ENCODE data around the gene NSFL1C.
"Not testable (repeated sequence)": the region's sequence is repeated elsewhere in the genome, so short reads cannot be mapped to it uniquely, and the experiment has no call there.

Gene NSFL1C

DNA sequence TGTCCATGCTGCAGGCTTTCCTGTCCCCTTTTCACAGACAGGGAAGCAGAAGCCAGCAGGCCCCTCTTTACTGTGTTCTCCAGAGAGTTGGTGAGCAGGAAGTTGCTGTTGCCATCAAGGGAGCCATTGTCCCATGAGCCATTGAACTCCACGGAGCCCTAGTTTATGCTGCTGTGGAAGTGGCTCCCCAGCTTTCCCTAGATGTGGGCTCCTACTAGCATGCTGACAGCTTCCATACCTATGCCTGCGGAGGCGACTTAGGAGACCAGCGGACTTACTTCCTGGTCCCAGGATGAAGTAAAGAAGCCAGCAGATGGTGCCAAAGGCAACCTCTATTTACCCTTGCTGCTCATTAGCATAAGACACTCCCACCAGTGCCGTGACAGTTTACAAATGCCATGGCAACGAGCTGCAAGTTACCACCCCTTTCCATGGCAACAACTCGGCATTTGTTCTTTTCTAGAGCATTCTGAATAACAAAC, 43.0 kb downstream of the NSFL1C start:
- DNase-seq (ENCODE audit: low spot score) = no peak

DNA sequence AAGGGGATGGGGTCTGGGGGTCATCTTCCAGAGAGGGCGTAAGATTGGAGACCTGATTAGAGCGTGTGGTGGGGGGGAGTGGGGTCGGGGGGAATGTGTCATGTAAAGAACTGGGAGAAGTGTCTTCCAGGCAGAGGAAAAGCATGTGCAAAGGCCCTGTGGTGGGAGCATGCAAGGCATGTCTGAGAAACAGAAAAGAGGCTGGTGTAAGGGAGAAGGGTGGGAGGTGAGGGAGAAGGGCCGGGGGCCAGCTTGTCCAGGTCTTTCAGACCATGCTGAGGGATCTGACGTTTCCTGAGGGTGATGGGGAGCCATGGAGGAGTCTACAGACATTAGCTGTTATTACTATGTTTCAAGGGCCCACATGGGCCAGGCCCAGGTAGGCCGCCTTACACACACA, 43.4 kb downstream of the NSFL1C start:
- no peak for DNase-seq (ENCODE audit: low spot score)

DNA sequence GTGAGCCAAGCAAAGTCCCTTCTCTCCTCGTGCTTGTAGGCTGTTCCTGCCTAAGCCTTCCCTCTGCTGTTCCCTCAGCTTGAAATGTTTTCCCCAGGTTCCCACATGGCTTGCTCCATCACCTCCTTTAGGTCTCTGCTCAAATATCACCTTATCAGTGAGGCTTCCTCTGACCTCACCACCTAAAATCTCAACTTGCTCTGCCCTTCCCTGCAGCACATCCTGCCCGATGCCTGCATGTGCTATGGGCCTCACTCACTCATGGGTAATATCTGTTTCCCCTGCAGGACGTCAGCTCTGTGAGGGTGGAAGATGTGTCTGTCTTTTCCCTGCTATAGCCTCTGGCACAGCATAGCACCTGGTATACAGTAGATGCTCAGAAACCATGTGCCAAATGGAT, 43.9 kb downstream of the NSFL1C start:
- no peak for DNase-seq (ENCODE audit: low spot score)

DNA sequence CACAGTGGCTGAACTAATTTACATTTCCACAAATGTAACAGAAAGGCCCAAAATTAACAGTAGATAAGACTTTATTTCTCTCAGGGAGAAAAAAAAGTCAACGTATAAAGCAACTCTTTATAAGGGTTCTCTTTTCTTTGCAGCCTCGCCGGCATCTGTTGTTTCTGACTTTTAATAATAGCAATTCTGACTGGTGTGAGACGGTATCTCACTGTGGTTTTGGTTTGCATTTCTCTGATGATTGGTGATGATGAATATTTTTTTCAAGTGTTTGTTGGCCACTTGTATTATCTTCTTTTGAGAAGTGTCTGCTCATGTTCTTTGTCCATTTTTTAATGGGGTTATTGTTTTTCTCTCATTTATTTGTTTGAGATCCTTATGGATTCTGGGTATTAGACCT, 46.6 kb downstream of the NSFL1C start:
- DNase-seq (ENCODE audit: low spot score) = no peak

DNA sequence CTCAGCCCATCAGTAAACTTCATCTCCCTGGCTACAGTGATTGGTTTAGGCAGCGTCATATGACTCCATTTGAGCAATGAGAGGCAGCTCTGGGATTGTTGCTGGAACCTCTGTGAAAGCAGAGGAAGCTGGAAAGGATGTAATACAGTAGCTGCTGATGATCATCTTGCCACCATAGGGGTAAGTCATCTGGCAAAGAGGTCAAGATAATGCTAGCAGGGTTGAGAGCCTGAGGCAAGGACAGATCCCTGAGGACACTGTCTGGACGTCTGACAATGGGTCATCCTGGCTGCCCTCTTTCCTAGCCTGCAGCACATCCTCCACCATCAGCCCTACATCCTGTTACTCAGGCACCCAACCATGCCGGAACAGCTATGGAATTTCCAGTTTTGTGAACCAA, 48.3 kb downstream of the NSFL1C start:
- DNase-seq (ENCODE audit: low spot score) = no peak

DNA sequence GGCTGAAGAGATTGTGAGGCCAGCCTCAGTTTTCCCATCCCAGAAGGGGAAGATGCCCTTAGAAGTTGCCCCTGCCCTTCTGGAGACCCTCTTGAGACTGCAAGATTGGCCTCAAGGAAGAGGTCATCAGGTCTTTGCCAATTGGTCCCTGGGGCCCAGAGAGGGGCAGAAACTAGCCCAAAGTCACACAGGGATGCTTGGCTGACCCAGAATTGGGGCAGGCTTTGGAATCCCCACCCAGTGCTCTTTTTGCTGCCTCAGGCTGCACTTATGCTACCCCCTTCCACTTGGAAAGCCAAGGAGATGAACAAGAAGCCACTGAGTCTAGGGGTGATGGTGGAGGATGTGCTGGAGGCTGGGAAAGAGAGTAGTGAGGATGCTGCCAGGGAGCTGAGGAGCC, 48.9 kb downstream of the NSFL1C start:
- no peak for DNase-seq (ENCODE audit: low spot score)

DNA sequence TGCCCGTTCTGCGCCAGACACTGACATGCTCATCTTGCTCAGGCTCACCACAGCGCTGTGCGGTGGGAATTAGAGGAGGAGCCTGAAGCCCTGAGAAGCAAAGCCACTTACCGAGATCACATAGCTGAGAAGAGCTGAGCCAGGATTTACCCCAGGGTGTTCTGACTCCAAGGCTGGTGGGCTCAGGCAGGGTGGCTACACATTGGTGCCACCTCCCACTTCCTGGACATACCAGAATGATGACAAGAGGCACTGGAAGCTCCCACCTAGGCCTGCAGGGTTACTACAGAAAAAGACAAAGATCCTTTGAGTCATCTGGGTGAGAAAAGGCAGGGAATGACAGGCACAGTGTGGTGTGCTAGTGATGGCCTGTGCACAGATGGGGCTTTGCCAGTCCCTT, 49.4 kb downstream of the NSFL1C start:
- DNase-seq (ENCODE audit: low spot score) = no peak

DNA sequence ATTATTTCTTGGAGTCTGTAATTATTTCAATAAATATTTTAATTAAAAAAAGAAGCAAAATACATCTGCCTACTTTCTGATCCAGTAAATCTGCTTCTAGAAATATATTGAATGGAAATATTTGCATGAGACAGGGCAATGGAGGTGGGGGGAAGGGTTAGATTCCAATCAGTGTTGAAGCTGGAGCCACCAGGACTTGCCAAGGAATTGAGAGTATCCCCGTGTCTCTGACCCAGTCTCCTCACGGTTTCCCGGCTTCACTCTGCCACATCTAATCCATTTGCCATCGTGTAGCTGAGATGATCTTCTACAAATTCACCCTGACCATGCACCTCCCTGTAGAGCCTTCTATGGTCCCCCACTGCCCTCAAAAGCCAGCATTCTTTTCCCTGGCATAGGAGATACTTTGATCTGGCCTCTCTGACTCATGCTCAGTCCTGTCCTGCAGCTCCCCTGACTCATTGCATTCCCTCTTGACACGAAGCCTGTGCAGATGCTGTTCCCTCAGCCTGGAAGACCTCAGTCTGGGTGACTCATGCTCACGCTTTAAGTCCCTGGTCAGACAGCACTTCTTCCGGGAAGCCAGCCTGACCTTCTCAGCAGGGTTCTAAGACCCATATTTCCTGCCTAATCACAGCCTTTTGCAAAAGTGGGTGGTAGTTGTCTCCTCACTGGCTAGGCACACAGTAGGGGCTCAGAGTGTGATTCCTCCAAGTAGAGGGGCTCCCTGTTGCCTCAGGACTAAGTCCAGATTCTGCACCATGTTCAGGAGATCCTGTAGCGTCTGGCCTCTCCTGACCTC, 50.8 kb downstream of the NSFL1C start:
- DNase-seq (ENCODE audit: low spot score) = peak; percentile 84

DNA sequence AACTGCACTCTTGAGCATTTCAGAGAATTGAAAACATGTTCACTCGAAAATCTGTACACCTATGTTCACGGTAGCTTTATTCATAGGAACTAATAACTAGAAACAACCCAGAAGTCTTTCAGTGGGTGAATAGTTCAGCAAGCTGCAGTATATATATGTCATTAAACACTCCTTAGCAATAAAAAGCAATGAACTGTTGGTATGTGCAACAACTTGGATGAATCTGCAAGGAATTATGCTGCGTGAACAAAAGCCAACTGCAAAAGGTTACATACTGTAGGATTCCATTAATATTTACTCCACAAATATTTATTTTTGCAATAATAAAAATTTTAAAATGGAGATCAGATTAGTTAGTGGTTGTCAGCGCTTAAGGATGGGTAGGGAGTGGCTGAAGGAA, 51.7 kb downstream of the NSFL1C start:
- DNase-seq (ENCODE audit: low spot score) = no peak

DNA sequence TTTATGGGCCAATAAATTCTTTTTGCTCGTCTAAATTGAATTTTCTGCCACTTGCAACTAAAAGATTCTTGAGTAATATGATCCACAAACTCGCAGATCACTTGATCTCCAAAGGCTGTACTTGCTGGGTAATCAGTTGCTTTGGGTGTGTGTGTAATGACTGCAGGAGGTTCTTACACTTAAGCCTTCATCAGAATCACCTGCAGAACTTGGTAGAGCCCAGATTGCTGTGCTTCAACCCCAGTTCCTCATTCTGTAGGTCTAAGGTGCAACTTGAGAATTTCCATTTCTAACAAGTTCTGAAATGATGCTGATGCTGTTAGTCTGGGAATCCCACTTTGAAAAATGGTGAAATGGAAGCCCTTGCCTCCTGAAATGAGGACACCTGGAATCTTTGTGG, 60.8 kb downstream of the NSFL1C start:
- no peak for DNase-seq (ENCODE audit: low spot score)

DNA sequence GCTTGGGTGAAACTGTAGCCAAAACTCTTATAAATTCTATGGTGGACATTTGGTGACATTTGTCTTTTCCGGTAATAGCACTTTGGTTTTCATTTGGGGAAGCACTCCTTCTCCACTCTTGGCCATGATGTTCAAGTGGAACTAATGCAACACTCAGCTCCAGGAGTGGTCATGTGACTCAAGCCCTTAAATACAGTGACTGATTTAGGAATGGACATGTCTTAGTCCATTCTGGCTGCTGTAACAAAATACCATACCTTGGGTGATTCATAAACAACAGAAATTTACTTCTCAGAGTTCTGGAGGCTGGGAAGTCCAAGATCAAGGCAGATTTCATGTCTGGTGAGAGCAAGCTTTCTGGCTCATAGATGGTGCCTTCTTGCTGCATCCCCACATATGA, 63.0 kb downstream of the NSFL1C start:
- DNase-seq (ENCODE audit: low spot score) = no peak

DNA sequence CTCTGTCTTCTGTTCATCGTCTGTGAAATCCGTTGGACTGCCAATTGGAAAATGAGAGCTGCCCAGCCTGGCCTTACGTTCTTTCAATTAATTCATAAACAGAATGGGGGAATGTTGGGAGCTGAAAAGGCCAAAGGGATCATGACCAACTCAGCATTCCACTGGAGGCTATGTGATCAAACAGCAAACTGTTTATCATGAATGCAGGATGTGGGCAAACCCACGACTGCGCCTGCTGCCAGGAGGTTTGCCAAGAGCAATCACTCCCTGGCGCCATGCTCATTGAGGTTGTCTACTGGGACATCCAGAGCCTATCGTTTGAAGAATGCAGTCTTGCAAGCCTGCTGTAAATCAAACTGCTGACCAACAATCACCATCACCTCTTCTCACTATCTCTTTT, 64.5 kb downstream of the NSFL1C start:
- DNase-seq (ENCODE audit: low spot score) = no peak

DNA sequence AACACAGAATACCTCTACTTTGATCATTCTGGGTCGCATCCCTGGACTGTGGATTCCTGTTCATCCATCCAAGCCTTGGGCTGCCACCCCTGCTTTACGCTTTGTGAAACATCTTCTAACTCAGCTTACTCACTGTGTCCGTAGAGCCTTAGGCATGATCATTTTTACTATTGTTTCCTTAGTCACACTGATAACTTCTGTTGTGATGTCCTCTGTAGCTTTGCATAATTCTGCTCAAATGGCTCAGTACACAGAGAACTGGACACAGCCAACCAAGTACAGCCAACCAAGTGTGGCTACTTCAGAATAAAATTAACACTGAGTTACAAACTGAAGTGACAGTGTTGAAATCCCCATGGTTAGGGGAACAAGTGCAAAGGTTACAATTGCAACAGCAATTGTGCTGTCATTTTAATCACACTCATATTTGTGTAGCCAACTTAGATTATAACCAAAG, 65.2 kb downstream of the NSFL1C start:
- no peak for DNase-seq (ENCODE audit: low spot score)

DNA sequence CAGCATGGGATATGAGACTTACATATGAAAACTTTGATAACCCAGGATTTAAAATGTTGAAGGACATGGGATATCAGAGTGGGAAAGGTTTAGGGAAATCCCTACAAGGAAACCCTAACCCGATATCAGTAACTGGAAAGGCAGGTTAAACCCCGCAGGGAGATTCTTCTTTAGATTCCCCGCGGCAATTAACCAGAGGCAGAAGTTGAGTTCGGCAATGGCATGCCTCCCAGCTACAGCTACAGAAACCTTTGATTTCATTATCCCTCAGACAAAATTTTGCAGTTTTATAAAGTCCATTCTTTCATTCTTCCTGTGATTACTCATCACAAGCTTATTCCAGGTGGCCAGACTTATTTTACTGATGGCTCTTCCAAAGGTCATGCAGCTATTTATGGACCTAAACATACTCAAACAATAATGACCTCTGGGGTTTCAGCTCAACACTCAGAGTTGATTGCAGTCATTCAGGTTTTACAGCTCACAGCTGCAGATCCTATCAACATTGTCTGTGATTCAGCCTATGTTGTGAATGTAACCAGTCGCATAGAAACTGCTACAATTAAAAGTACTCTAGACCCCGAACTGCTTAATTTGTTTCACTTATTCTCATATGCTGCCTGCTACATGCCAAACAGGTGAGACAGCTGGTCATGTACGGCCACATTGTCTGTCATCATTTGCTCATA, 66.8 kb downstream of the NSFL1C start:
- not testable (repeated sequence) for DNase-seq (ENCODE audit: low spot score)

DNA sequence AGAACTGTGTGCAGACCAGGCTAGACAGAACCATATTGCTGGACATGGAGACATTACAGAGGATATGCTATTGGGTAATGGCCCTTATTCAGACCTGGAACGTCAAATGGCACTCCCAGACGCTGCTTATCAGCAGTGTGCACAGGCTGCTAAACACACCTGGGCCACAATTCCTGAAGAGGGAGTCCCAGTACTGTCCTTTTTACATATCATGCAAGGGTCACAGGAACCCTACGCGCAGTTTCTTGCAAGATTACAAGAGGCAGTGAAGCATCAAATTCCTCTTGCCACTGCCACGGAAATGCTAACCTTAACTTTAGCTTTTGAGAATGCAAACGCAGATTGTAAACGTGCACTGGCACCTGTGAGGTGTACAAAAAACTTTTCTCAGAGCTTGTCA, 68.5 kb downstream of the NSFL1C start:
- DNase-seq (ENCODE audit: low spot score) = not testable (repeated sequence)

DNA sequence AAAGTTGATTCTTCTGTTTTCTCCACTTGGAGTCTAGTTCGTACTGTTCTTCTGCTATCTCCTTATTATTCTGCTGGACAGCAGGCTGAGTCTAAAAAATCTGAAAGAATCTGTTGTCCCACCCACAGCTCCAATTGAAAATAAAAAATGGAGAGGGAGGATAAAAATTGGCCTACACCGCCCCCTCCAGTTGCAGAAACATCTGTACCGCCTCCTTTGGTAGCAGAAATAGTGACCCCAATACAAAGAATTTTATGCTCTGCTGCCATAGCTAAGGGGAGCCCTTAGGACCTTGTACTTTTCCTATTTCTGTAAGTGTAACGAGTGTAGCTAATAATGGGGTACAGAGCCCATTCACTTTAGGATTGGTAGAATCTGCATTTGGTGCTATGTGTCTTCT, 68.9 kb downstream of the NSFL1C start:
- no peak for DNase-seq (ENCODE audit: low spot score)

DNA sequence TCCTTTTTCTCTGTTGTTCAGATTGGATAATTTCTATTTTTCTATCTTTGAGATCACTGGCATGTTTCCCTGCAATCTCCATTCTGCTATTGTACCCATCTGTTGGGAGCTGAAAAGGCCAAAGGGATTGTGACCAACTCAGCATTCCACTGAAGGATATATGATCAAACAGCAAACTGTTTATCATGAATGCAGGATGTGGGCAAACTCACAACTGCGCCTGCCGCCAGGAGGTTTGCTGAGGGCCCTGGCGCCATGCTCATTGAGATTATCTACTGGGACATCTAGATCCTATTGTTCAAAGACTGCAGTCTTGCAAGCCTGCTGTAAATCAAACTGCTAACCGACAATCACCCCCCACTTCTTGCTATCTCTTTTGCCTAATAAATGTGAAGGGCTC, 69.9 kb downstream of the NSFL1C start:
- no peak for DNase-seq (ENCODE audit: low spot score)

DNA sequence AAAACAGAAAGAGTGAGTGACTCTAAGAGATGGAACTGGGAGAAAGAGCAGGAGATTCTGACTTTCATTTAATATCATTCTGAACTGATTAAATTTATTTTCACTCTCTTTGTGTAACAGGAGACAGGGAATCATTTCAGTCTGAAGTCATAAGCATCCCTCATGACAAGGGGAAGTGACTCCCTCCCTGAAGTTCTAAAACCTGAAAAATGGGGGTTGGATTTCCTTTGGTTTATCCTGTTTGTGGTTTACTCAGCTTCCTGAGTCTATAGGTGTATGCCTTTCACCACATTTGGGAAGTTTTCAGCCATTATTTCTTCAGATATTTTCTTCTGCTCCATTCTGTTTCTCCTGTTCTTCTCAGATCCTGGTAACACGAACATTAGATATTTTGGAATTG, 70.4 kb downstream of the NSFL1C start:
- DNase-seq (ENCODE audit: low spot score) = no peak

DNA sequence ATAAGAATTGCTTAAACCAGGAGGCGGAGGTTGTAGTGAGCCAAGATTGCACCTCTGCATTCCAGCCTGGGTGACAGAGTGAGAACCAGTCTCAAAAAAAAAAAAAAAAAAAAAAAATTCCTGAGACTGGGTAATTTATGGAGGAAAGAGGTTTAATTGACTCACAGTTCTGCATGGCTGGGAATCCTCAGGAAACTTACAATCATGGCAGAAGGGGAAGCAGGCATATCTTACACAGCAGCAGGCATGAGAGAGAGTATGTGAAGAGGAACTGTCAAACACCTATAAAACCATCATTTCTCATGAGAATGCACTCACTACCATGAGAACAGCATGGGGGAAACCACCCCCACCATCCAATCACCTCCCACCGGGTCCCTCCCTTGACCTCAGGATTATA, 72.0 kb downstream of the NSFL1C start:
- DNase-seq (ENCODE audit: low spot score) = no peak

DNA sequence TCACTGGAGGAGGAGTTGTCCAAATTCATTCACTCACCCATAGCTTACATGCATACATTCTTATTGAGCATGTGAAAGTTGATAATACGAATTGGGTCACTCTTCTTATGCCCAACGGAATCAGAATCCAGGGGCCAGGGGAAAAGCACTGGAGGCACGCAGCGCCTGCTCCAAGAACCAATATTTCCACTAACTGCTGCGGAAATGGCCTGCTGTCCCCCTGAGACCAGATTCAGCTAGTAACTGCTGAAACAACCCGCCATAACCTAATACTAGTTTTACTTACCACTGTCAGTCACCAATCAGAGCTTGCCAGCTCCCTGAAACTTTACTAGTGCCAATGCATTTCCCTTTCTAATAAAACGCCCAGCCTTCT, 73.2 kb downstream of the NSFL1C start:
- DNase-seq (ENCODE audit: low spot score) = no peak

DNA sequence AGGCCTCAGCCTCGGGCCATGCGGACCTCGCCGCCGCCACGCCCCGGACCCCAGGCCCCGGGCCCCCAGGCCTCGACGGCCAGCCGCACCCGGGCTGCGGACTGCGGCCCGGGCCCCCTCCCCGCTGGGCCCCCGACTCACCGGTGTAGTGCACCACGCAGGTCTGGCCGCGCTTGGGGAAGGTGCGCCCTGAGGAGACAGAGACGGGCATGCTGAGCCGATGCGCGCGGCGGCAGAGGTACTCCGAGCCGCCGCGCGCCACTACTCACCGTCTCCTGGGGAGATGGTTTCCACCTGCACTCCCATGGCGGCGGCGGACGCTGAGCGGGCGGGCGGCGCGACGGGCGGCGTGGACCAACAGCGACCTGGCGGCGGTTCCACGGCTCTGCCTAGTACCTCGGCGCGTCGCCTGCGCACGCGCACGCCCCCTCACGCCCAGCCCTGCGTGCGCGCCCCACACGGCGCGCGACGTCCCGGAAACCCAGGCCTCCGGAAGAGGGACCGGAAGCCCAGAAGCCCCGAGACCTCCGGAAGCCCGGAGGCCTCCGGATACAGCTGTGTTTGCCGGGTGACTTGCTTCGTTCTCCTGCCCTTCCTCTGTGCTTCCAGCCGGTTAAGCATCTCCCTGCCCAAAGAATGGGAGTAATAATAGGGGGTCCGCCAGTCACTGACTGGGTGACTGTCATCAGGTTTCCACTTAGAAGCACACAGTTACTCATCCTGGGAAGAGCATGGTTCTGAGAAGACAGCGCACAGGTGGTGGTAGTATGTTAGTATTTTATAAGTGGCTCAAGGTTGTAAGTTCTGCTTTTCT, 73.7 kb downstream of the NSFL1C start, which contains the start of gene FKBP1A:
TSS of gene FKBP1A (minus strand) at position 362 of the 814 bp plus-strand sequence. CDS start at position 306, 56 bp downstream.
- DNase-seq (ENCODE audit: low spot score) = peak; percentile 94

DNA sequence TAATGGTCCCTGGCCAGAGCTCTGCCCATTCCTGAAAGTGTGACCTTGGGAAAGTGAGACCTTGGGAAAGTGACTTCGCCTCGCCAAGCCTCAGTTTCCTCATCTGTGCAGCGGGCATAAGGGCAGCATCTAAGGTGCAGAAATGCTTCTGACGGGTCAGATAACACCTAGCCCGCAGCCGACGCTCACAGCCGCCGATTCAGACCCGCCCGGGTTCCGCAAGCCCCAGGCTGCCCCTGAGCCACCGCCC, 74.3 kb downstream of the NSFL1C start:
- DNase-seq (ENCODE audit: low spot score) = no peak
